ENCODE data around the gene NSUN2. TPM values are rescaled to one million over a fixed set of nuclear protein-coding genes. Genes with fewer than 3 reads are reported as not detected.
"Not testable (repeated sequence)": the region's sequence is repeated elsewhere in the genome, so short reads cannot be mapped to it uniquely, and the experiment has no call there.

Gene NSUN2
- total RNA-seq, 6 experiments from 2014 or later = 24.6 to 42.5 (median 29.1) TPM

DNA sequence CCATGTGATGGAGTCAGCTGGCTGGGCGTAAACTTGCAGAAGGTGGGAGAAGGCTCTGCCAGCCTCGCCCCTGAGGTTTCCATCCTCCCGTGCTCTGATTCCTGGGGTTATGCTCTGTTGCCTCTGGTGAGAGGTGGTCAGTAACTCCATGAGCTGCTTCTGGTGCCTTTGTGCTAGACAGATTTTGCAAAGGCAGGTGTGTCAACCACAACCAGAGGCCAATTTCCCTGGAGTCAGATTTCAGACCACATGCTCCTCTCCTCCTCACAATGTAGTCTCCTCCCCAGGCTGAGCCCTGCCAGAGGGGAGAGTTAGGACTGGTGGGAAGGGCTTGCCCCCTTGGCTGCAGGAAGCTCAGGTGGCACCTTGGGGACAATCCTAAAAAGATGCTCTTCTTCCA lies 41.6 kb upstream of the NSUN2 start:
- WGBS (ENCODE audit: insufficient coverage, low coverage, low lambda C conversion rate, missing lambda C conversion rate) = 94% methylated on average over 3 of the region's 3 CpGs
- Histone ChIP-seq H3K4me3 (no peak overlapping the region), H3K9me3 (no peaks in the 10 kb centered on the region), H3K27me3 (no peaks in the 10 kb centered on the region), H3K4me1 (peaks cover 0 to 7% (median 0%) of the 10 kb centered on the region in 4 donors), H3K36me3 (peaks cover 0 to 11% (median 0%) of the 10 kb centered on the region in 4 donors), H3K27ac (no peak overlapping the region)
- DNase-seq (no peak), ATAC-seq (no peak)
- intact Hi-C loops (cut with DNase I) = no loop called here
- TF ChIP-seq POLR2A (IDR thresholded peaks at IDR 0.05) = no peak
- TF ChIP-seq, protein P1, sequence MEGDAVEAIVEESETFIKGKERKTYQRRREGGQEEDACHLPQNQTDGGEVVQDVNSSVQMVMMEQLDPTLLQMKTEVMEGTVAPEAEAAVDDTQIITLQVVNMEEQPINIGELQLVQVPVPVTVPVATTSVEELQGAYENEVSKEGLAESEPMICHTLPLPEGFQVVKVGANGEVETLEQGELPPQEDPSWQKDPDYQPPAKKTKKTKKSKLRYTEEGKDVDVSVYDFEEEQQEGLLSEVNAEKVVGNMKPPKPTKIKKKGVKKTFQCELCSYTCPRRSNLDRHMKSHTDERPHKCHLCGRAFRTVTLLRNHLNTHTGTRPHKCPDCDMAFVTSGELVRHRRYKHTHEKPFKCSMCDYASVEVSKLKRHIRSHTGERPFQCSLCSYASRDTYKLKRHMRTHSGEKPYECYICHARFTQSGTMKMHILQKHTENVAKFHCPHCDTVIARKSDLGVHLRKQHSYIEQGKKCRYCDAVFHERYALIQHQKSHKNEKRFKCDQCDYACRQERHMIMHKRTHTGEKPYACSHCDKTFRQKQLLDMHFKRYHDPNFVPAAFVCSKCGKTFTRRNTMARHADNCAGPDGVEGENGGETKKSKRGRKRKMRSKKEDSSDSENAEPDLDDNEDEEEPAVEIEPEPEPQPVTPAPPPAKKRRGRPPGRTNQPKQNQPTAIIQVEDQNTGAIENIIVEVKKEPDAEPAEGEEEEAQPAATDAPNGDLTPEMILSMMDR (IDR thresholded peaks at IDR 0.05) = no peak

DNA sequence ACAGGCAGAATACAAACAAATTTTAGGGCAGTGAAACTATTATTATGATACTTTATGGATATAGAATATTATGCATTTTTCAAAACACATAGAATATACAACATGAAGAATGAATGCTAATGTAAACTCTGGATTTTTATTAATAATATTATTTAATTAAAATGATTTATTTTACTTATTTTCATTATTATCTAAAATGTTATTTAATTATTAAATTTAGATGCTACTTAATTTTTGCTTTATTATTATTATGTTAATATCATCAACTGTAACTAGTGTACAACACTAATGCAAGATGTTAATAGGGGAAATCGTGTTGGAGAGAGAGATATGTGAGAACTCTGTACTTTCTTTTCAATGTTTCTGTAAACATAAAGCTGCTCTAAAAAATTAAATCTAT lies 41.1 kb upstream of the NSUN2 start:
- H3K27ac ChIP-seq = no peak overlapping the region
- intact Hi-C loops (cut with DNase I) = no loop called here
- H3K4me1 ChIP-seq = peaks cover 0 to 7% (median 0%) of the 10 kb centered on the region in 4 donors
- H3K36me3 ChIP-seq = peaks cover 0 to 12% (median 0%) of the 10 kb centered on the region in 4 donors
- 100% methylated on average over 1 of the region's 1 CpG for WGBS (ENCODE audit: insufficient coverage, low coverage, low lambda C conversion rate, missing lambda C conversion rate)
- ATAC-seq (no peak), DNase-seq (no peak)
- no peaks in the 10 kb centered on the region for H3K9me3 ChIP-seq
- H3K4me3 ChIP-seq = no peak overlapping the region
- H3K27me3 ChIP-seq = no peaks in the 10 kb centered on the region
- TF ChIP-seq POLR2A (IDR thresholded peaks at IDR 0.05) = no peak
- TF ChIP-seq, protein P1 (IDR thresholded peaks at IDR 0.05) = no peak

DNA sequence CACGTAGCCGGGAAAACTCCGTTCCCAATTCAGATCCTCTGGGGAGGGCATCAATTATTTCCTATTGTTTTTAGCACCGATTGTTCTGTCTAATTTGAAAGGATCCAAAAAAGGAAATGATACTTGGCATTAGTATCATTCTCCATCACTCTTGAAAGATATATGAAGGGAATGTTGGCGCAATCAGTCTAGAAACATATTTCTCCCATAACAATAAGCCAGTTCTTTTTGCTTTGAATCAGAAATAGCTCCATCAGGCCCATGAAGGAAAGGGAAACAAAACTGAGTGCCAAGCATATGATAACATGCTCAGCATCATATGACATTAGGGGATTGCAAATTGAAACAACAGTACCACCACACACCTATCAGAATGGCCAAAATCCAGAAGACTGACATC lies 40.2 kb upstream of the NSUN2 start:
- intact Hi-C loops (cut with DNase I) = no loop called here
- no peak for DNase-seq
- peaks cover 0 to 18% (median 0%) of the 10 kb centered on the region in 4 donors for H3K36me3 ChIP-seq
- H3K27ac ChIP-seq = no peak overlapping the region
- TF ChIP-seq POLR2A (IDR thresholded peaks at IDR 0.05) = no peak
- TF ChIP-seq, protein P1 (IDR thresholded peaks at IDR 0.05) = no peak
- ATAC-seq = no peak
- no peaks in the 10 kb centered on the region for H3K9me3 ChIP-seq
- peaks cover 0 to 1% (median 0%) of the 10 kb centered on the region in 4 donors for H3K4me1 ChIP-seq
- no peak overlapping the region for H3K4me3 ChIP-seq
- 92% methylated on average over 5 of the region's 5 CpGs for WGBS (ENCODE audit: insufficient coverage, low coverage, low lambda C conversion rate, missing lambda C conversion rate)
- H3K27me3 ChIP-seq = no peaks in the 10 kb centered on the region

DNA sequence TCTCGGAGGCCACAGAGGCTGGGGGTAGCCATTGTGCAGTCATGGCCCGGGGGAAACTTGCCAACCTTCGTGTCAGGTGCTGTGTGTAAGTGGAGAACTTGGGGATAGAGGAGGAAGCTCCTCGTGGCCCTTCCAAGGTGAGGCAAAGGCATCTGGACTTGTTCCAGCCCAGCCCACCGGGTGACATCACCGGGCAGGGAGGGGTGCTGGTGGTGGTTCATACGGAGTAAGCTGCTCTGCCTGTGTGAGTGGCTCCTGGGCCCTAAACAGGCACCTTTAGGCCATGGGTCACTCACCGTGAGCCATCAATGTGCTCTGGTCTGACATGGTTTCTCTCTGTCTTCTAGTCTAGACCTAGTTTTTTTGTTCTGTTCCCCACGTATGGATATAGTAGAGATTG lies 35.9 kb upstream of the NSUN2 start:
- H3K9me3 ChIP-seq; H3K4me3 ChIP-seq; H3K27ac ChIP-seq; H3K27me3 ChIP-seq; DNase-seq; intact Hi-C loops (cut with DNase I); H3K4me1 ChIP-seq: not testable (repeated sequence)
- 90% methylated on average over 4 of the region's 9 CpGs for WGBS (ENCODE audit: insufficient coverage, low coverage, low lambda C conversion rate, missing lambda C conversion rate)
- peaks cover 0 to 32% (median 2%) of the 10 kb centered on the region in 4 donors for H3K36me3 ChIP-seq
- peak in 2 of 4 donors; percentile 19 to 36 for ATAC-seq

DNA sequence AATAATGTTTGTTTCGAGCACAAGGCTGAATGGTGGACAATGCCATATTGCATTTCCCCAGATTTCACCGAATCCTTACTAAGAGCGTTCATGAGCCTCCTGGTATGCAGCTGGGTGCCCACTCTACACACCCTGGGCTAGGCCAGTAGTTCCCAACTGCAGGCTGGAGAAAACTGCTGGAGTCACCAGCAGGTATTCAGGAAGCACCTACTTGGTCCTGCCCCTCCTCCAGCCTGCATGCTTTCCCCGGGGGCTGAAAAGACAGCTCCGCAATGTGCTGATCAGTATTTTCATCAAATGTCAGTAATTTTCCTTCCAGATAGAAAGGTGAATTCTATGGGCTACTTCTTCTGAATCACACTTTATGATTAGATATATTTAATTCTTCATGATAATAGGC lies 34.8 kb upstream of the NSUN2 start:
- 91% methylated on average over 5 of the region's 5 CpGs for WGBS (ENCODE audit: insufficient coverage, low coverage, low lambda C conversion rate, missing lambda C conversion rate)
- TF ChIP-seq, protein P1 (IDR thresholded peaks at IDR 0.05) = no peak
- TF ChIP-seq POLR2A (IDR thresholded peaks at IDR 0.05) = no peak
- intact Hi-C loops (cut with DNase I) = no loop called here
- ATAC-seq = no peak
- Histone ChIP-seq H3K36me3 (peaks cover 0 to 38% (median 6%) of the 10 kb centered on the region in 4 donors), H3K4me3 (no peak overlapping the region), H3K27me3 (no peaks in the 10 kb centered on the region), H3K9me3 (no peaks in the 10 kb centered on the region), H3K27ac (no peak overlapping the region), H3K4me1 (no peaks in the 10 kb centered on the region)
- DNase-seq = no peak
